Panc1 (cell line): ENCODE data around the gene FBXL22.

ENCODE experiments used
- POLR2AphosphoS5 ChIP-seq: IDR thresholded peaks from 2 replicates; pipeline ENCODE4 v1.6.1; 2012; ENCODE audit warnings: mild to moderate bottlenecking, low read depth, low read length, moderate library complexity
- SIN3A ChIP-seq: IDR thresholded peaks from 2 replicates; pipeline ENCODE4 v1.6.1; 2012; ENCODE audit warnings: low read depth, mild to moderate bottlenecking, low read length, moderate library complexity, borderline replicate concordance; ENCODE audit not compliant: insufficient read depth
- TF ChIP-seq, protein P1 (sequence below): fragments of 450-650 bp; IDR thresholded peaks from 2 replicates; pipeline ENCODE4 v1.5.1; 2017; ENCODE audit warnings: mild to moderate bottlenecking
- TF ChIP-seq, protein P2 (sequence below), 2 experiments: IDR thresholded peaks; 2 replicates each; pipeline ENCODE4 v1.6.1; 2011 to 2012; ENCODE audit warnings: low read depth in 2 of 2, control low read depth in 1 of 2, low read length in 1 of 2, mild to moderate bottlenecking in 1 of 2, moderate library complexity in 1 of 2; ENCODE audit not compliant: insufficient read depth in 1 of 2

DNA sequence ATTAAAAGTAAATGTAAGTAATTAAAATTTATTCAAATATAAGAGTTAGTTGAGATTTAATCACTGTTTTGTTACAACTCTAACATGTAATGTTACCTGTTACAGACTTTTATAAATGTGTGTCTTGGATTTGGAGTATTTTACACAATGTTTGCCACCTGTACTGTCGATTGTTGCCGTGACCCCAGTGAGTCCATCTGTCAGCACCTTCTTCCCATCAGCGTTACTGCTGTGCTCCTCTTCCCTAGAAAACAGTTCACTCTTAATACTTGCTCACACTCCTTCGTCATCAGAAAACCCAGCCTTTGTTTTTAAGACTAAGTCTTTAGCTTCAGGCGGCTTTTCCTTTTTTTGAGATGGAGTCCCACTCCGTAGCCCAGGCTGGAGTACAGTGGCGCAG lies 40.5 kb upstream of the FBXL22 start:
- TF ChIP-seq, protein P1, sequence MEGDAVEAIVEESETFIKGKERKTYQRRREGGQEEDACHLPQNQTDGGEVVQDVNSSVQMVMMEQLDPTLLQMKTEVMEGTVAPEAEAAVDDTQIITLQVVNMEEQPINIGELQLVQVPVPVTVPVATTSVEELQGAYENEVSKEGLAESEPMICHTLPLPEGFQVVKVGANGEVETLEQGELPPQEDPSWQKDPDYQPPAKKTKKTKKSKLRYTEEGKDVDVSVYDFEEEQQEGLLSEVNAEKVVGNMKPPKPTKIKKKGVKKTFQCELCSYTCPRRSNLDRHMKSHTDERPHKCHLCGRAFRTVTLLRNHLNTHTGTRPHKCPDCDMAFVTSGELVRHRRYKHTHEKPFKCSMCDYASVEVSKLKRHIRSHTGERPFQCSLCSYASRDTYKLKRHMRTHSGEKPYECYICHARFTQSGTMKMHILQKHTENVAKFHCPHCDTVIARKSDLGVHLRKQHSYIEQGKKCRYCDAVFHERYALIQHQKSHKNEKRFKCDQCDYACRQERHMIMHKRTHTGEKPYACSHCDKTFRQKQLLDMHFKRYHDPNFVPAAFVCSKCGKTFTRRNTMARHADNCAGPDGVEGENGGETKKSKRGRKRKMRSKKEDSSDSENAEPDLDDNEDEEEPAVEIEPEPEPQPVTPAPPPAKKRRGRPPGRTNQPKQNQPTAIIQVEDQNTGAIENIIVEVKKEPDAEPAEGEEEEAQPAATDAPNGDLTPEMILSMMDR, result no peak
- TF ChIP-seq, protein P2, sequence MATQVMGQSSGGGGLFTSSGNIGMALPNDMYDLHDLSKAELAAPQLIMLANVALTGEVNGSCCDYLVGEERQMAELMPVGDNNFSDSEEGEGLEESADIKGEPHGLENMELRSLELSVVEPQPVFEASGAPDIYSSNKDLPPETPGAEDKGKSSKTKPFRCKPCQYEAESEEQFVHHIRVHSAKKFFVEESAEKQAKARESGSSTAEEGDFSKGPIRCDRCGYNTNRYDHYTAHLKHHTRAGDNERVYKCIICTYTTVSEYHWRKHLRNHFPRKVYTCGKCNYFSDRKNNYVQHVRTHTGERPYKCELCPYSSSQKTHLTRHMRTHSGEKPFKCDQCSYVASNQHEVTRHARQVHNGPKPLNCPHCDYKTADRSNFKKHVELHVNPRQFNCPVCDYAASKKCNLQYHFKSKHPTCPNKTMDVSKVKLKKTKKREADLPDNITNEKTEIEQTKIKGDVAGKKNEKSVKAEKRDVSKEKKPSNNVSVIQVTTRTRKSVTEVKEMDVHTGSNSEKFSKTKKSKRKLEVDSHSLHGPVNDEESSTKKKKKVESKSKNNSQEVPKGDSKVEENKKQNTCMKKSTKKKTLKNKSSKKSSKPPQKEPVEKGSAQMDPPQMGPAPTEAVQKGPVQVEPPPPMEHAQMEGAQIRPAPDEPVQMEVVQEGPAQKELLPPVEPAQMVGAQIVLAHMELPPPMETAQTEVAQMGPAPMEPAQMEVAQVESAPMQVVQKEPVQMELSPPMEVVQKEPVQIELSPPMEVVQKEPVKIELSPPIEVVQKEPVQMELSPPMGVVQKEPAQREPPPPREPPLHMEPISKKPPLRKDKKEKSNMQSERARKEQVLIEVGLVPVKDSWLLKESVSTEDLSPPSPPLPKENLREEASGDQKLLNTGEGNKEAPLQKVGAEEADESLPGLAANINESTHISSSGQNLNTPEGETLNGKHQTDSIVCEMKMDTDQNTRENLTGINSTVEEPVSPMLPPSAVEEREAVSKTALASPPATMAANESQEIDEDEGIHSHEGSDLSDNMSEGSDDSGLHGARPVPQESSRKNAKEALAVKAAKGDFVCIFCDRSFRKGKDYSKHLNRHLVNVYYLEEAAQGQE (IDR thresholded peaks at IDR 0.05; ENCODE audit: insufficient read depth in 1 of 2, low read depth in 2 of 2, low read length in 1 of 2), result no peak
- TF ChIP-seq POLR2AphosphoS5 (no peak), SIN3A (no peak)
